GM10266 (cell line): Measurements from ENCODE around the gene AFF3.

Experiments
- DNase-seq: peaks from one replicate; pipeline ENCODE4 v3.0.0; 2012; ENCODE audit errors: extremely low spot score
- CTCF ChIP-seq: IDR thresholded peaks from 2 replicates; pipeline ENCODE4 v1.5.1; 2012; ENCODE audit warnings: mild to moderate bottlenecking, low read depth; ENCODE audit not compliant: control insufficient read depth, insufficient read depth; ENCODE audit errors: missing control alignments

Gene AFF3

GRCh38 chr2:99886418-99886817, 256.0 kb downstream of the AFF3 start:
- no peak for TF ChIP-seq CTCF
- no peak for DNase-seq

- TF ChIP-seq CTCF = no peak
- DNase-seq = no peak
These were observed 259.0 kb downstream of the AFF3 start for GRCh38 chr2:99883358-99883757.

GRCh38 chr2:99881901-99882591, 260.3 kb downstream of the AFF3 start:
- no peak for TF ChIP-seq CTCF
- no peak for DNase-seq

GRCh38 chr2:99880964-99881294, 261.5 kb downstream of the AFF3 start:
- no peak for DNase-seq
- no peak for TF ChIP-seq CTCF

- no peak for TF ChIP-seq CTCF
- no peak for DNase-seq
These were observed 262.0 kb downstream of the AFF3 start for GRCh38 chr2:99880148-99880963.

GRCh38 chr2:99879481-99879880, 262.9 kb downstream of the AFF3 start:
- no peak for TF ChIP-seq CTCF
- DNase-seq = no peak

GRCh38 chr2:99878581-99879350, 263.6 kb downstream of the AFF3 start:
- no peak for TF ChIP-seq CTCF
- DNase-seq = no peak
